Stimulated activated CD4-positive, alpha-beta T cell treated with anti-CD3 and anti-CD28 coated beads, Interleukin-2, amount 100 ng/mL, for 24 hours (primary cell): Measurements from ENCODE around the gene RBCK1.

Experiments used
- DNase-seq, 2 donors: peaks; one replicate each; pipeline ENCODE4 v3.0.0-alpha.2; 2020

The RBCK1 gene

DNA sequence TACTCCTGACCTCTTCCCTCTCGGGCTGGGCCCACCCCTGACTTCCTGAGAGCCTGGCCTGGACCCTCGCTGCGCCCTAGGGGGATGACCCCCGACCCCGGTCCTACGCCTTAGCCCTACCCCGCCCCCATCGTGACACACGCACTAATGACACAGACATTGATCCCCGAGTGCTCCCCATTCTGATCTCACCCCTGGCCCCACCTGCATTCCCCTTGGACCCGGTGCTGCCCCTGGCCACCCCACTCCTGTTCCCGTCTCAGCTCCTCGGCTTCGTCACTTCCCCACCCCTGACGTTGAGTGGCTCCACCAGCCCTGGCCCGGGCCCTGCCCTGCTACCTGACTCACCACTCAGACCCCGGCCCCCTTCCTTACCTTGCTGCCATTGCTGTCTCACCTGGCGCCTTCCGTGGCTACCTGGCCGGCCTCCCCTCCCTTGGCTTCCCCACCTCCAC lies 12.1 kb downstream of the RBCK1 start:
- no peak for DNase-seq

DNA sequence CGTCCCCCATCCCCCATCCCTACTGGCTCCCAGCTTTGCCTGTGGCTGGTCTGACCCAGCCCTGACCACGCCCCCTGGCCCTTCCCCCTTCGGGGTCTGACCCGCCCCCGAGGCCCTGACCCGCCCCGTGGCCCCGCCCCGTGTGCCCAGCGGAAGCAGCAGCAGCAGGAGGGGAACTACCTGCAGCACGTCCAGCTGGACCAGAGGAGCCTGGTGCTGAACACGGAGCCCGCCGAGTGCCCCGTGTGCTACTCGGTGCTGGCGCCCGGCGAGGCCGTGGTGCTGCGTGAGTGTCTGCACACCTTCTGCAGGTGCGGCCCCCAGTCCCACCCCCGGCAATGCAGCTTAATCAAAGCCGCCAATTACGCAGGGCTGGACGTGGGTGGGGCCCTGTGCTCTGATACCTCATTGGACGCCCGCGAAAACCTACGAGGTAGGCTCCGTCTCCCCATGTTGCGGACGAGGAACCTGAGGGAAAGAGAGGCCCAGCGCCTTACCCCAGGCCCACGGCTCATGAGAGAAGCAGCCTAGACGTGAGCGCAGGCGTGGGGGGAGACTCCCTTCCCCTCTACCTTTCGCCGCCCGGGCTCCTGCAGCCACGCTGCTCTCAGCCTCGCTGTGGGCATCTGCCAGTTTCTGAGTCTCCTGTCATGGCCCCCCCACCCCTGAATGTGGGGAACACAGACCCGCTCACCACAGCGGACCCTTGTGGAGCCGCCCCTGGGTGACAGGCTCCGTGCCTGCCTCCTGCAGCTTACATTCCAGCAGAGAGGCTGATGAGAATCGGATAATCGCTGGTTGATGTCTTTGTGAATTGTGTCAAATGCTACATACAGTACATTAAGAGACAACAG lies 12.8 kb downstream of the RBCK1 start:
- DNase-seq = peak in 1 of 2 donors; percentile 35

DNA sequence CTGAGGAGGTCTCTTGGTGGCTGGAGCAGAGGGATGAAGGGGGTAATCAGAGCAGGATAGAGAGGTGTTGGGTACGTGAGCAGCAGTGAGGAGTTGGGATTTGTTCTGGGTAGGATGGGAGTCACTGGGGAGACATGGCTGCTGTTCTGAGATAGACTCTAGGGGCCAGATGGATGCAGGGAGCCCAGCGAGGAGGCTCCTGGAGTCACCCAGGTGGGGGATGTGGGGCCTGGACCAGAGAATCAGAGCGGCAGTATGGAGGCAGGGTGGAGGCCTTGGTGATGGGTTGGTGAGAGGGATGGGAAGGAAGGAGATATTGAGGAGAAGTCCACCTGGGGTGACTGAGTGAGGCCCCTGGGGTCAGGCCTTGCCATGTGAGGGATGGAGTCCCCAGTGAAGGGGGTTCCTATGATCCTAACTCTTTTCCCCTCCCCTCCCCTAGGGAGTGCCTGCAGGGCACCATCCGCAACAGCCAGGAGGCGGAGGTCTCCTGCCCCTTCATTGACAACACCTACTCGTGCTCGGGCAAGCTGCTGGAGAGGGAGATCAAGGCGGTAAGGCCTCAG lies 13.7 kb downstream of the RBCK1 start:
- no peak for DNase-seq

DNA sequence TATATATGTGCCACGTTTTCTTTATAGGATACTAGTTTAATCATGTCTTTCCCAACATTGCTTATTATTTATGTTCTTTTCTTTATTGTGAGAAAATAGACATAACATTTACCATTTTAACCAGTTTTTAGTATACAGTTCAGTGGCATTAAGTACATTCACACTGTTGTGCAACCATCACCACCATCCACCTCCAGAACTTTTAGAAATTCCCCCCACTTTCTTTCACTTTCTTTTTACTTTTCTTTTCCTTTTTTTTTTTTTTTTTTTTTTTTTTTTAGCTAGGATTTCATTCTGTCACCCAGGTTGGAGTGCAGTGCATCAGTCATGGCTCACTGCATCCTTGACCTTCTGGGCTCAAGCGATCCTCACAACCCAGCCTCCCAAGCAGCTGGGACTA lies 18.5 kb downstream of the RBCK1 start:
- no peak for DNase-seq

DNA sequence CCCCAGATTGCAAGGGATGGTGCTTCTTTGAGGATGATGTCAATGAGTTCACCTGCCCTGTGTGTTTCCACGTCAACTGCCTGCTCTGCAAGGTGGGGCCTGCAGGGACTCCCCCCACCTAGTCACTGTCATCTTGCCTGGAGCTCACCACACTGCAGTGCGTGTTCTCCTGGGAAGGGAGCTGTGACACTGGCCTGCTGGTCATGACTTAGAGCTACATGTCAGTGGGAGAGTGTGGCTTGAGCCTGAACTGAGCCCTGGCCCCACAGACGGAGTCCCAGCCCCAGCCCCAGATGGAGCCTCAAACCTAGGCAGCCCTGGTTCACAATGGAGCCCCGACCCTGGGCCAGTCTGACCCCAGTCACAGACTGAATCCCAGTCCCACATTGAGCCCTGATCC lies 19.3 kb downstream of the RBCK1 start:
- DNase-seq = no peak

DNA sequence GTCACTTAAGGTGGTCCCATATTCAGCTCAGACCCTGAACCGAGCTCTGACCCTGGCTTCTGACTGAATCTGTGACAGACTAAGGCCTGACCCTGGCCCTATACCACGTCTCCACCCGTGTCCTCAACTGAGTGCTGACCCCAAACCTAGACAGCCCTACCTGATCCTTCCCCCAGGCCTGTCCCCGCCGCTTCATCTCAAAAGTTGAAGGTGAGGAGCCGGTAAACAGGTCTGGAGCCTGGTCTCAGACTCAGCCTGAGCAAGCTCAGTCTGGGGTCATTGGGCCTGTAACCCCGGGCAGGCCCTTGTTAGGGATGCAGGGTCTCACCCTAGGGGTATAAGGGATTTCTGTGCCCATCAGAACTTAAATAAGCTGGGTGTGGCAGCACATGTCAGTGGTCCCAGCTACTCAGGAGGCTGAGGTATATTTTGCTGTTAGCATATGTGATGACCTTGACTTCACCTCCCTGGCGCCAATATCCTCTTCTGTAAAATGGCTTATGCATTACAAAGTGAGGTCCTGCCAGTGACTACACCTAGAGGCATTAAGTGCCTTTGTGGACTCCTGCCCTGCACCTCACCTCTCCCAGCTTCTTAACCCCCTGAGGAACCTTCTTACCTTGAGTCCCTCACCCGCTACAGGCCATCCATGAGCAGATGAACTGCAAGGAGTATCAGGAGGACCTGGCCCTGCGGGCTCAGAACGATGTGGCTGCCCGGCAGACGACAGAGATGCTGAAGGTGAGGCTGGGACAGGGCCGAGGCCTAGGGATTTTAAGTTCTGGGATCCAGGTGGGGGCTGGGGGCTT lies 20.0 kb downstream of the RBCK1 start:
- DNase-seq = no peak

DNA sequence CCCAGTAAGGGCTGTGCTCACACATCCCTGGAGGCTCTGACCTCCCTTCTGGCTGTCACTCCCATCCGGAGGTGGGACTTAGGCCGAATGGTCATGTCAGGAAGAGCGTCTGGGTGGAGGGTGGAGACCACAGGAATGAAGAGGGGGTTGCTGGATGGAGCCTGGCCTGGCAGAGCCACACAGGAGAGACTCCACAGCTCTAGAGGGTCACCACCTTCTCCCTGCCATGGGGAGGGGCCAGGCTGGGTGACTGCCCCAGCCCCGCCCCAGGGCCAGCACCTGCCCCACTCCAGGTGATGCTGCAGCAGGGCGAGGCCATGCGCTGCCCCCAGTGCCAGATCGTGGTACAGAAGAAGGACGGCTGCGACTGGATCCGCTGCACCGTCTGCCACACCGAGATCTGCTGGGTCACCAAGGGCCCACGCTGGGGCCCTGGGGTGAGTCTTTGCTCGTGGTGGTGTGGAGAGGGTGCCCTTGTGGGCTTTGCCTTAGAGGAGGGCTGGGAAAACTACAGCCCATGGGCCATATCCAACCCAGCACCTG lies 20.6 kb downstream of the RBCK1 start:
- DNase-seq = no peak

DNA sequence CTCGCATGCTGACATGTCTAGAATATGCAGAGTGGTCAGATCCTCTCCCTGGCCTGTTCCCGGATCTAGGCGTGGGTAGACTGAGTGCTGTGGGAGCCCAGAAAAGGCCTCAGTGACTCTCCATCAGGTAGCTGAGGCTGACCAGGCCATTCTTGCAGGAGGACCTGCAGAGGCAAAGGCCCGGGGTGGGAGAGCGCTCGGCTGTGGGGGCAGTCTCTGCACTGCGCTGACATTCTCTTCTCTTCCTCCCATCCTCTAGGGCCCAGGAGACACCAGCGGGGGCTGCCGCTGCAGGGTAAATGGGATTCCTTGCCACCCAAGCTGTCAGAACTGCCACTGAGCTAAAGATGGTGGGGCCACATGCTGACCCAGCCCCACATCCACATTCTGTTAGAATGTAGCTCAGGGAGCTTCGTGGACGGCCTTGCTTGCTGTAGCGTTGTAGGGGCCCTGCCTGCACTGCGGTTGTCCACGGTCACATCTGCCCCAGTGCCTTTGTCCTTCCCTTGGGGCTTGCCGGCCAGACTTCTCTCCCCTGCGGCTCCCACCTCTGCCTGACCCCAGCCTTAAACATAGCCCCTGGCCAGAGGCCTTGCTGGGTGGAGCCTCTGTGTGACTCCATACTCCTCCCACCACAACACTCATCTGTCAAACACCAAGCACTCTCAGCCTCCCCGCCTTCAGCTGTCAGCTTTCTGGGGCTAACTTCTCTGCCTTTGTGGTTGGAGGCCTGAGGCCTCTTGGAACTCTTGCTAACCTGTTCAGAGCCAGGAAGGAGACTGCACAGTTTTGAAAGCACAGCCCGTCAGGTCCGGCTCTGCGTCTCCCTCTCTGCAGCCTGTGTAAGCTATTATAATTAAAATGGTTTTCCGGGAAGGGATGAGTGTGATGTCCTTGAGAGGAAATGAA lies 22.2 kb downstream of the RBCK1 start:
- DNase-seq = no peak

DNA sequence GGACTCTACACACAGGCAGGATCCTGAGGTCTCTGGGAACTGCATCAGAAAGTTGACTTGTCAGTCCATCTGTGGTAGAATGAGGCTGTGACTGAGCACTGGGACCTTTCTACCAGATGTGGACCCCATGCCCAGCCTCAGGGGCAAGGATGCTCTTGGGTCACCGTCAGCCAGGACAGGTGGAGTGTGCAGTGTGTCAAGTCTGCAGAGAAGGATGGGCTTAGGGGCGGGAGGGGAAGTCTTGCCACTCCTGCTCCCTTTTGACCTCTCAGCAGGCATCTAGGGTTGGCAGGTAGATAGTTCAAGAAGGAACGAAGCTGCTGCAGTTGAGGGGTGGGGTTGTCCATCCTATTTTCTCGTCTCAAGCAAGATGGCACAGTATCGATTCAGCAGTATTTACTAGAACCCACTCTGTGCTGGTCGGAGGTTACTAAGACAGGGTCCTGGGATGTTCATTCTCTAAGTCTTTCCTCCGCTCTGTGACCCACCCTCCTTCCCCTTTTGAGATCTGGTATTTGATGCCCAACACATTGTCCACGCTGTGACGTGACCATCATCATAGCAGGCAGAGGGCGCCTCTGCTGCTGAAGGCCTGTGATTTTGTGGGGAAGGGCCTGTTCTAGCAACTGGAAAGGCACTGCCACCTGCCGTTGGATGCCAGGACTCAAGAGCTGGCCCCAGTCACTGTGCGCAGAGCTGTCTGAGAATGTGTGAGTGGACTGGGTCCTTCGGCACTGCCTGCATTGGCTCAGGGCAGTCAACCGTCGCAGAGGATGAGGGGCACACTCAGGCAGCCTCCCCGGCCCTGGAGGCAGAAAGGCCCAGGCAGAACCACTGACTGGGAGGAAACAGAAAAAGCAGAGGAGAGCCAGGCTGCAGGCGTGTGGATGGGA lies 23.2 kb downstream of the RBCK1 start:
- peak in 1 of 2 donors; percentile 49 for DNase-seq

DNA sequence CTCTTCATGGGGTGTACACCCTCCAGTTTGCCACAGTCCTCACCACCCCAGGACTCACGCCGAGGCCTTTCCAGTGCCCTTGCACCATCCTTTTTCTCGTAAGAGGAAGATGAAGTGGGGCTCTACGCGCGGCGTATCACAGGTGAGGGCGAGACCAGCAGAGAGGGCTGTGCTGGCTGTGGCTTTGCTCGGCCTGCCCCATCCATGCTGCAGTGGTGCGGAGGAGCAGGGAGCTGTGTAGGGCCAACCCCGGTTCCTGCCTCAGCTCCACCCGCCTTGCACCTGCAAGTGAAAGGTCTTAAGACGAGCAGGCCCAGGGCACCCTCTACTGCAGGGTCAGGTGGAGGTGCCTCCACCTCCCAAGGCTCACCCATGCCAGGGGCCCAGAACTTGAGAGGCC lies 24.1 kb downstream of the RBCK1 start:
- no peak for DNase-seq

DNA sequence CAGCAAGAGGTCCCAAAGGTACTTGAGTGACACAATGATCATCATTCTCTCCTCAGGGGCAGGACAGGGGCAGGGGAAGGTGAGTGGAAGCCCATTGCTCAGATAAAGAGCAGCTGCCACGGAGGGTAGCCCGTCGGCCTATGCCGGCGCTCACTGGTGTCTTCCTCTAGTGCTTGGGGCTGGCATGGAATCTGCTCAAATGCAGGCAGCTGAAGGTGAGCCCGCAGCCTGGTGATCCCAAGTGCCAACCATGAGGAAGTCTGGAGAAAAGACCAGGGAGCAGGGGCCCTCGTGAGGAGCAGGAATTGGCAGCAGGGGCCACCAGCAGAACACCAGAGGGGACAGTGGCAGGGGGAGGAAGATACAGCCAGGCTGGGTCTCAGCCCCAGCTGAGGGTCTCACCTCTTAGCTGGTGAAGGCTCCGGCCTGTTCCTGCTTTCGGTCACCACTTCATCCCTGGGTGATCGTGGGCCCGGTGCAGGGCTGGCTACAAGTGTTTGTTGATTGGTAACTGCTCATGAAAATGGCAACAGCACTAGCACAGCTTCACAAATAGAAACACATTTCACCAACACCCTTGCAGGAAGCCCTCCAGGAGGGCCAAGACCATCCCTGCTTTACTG lies 24.7 kb downstream of the RBCK1 start:
- DNase-seq = no peak

DNA sequence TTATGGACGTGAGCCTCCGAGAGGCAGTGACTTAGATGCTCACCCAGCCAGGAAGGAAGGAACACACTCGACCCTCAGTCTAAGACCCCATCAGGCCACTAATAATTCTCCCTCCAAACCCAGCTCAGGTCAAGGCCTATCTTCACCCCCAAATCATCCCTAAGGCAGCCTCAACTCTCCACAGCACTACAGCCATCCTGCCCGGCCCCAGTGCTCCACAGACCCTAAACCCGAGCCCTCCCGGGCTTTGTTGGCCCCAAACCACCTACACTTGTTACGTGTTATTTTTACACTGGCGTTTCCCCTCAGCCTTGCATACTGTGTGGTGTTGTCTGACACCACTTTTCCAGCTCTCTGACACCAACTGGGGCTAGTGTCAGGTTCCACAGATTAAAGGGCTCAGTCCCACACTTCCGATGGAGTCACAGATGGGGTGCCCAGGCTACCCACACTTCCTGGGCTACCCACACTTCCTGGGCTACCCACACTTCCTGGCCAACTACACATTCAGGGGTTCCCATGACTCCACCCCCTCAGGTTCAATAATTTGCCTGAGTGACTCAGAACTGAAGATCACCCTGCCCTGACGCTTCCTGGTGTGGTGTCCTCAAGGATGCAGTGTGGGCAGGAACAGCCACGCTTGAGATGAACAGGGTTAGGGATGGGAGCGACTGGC lies 25.3 kb downstream of the RBCK1 start:
- peak; percentile 67 for DNase-seq

DNA sequence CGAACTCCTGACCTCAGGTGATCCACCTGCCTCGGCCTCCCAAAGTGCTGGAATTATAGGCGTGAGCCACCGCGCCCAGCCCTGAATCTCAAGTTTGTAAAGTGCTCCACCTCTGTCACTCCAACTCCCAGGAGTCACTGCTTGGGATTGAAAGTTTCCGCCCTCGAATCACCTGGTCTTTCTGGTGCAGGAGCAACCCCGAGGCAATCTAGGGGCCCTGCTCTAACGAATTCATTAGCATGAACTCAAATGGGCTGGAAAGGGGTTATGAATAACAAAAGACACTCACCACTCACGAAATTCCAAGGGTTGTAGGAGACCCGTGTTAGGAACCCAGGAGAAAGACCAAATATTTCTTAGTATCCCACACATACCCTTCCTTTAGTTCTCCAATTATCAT lies 26.1 kb downstream of the RBCK1 start:
- DNase-seq = no peak

DNA sequence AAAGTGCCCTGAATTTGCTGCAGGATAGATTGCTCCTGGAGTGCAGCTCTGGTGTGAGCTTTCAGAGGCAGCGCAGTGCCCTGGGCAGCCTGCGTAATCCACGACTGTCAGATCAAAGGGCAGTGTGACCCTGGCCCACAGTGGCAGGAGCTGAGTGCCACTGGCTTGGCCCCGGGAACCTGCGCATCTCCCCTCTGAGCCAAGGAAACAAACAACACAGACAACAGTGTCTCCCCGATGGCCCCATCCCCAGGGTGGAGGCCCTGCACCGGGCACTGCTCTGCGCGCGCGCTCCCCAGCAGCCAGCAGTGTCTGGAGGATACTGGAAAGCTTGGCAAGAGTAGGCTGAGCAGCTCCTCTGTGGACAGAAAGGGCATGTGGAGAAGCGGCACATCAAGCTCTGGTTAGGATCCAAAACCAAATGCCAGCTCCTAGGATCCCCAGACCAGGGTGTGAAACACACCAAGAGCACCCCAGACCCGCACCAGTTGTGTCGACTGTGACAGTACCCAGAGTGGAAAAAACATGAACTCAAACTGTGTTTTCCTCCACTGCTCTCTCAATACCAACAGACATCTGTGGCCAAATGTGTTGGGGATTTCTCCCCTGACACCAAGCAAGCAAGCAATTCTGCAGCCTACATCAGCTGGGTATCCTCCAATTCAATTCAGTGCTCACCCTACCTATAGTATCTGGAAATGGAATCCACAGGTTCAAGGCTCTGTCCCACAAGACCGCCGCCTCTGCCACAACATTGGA lies 26.7 kb downstream of the RBCK1 start:
- DNase-seq = no peak

DNA sequence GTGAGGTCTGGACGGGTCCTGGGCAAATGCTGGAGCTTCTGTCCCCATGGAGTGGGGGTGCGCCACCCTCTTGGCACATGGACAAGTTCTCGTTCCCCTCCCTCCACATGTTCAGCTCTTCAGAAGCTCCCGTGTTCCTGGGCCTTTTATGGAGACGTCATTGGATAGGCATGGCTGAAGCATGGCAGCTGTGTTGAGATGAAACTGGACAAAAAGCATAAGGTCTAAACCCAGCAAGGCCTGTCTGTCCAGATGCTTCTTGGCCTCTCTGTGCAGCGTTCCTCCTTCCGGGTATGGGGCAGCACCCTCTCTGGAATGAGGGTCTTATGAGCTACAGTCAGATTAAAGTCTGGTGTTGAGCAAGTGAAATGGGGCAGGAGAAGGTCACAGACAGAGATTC lies 27.5 kb downstream of the RBCK1 start:
- DNase-seq = no peak

DNA sequence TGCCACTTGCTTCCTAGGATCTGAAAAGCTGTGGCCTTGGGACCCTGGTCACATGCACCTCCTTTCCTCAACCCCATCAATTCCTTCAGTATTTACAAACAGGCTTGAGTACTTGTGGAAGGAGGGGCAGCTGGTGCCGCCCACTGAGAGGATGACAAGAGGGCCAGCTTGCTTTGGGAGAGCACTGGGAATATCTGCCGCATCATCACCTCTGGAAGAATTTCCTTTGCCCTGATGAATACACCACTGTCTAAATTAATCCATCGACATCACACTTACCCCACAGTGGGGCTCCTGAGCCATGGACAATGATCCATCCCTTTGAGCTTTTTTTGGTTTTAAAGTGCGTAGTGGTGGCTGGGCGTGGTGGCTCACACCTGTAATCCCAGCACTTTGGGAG lies 28.4 kb downstream of the RBCK1 start:
- DNase-seq = no peak

DNA sequence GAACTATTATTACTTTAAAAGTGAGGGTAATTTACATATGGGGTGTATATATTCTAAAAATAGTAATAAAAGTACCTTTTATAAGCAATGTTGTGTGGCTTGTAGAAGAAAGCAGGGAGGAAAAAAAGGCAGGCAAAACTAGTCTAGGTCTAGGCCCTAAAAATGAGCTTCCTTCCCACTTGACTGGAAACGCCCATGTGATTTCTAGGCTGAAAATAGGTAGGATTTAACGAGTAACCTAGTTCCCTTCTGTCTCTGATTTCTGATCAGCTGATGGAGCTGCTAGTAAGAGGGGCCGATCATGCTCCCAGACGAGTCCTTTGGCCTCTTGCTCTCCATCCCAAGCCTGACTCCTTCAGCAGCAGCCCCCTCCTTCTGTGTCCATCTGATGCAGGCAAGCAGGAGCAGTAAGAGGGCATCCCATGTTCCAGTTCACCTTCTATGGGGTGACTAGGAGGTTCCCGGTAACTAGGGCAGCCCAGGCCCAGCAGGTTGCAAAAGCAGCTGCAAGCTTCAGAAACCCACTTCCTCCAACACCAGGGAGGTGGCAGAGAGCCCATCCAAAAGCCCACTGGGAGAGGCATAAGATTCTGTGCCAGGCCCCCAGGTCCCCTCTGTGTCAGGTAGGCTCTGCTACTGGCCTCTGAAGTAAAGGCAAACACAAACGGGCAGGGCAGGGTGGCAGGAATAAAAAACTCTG lies 29.8 kb downstream of the RBCK1 start:
- no peak for DNase-seq

DNA sequence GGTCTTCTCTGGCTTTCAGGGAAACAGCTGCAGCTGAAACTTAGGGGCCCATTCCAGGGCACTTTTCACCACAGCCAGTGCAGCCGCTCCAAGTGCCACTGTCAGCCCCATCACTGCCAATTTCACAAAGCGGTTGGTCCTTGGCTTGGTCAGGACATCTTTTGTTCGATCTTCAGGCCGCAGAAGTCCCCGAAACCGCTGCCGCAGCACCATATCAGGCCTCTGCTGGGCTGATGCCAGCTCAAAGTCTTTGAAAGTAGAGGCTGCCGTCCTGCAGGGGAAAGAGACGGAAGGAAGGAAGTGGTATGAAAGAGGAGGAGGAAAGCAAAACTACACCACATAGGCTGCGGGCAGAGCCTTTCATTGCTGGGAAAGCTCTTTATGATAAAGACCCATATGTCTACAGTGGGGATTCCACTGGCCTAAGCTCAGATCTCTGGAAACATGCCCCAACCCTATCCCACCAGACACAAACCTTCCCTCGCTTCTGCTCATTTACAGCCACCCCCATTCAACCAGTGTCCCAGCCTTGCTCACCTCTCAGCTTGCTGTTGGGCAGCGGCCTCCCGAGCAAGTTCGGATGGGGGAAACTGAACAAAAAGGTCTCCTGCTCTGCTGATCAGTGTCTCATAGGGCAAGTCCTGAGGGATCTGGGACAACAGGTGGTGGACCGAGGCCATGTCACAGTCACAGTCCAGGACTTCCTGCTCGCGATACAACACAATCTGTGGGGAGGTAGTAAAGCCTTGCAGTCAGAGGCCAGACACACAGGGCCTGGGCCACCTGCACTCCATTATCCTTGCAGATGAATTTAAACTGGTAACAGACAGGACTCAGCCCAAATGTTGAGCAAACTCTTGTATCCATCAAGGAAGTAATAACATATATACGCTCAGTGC lies 30.7 kb downstream of the RBCK1 start:
- peak; percentile 49 to 63 for DNase-seq
